Kidney epithelial cell (primary cell): Measurements from ENCODE around the gene RAF1. TPM values are rescaled to one million over a fixed set of nuclear protein-coding genes. Genes with fewer than 3 reads are reported as not detected.

Experiments used
- DNase-seq: peaks from one replicate; pipeline ENCODE4 v3.0.0-alpha.2; 2010; ENCODE audit warnings: low read depth
- H3K27me3 ChIP-seq: 2 replicates; pipeline ENCODE4 v1.6.0; 2011; ENCODE audit warnings: low read length; ENCODE audit not compliant: control insufficient read depth, insufficient read depth
- H3K36me3 ChIP-seq: 2 replicates; pipeline ENCODE4 v1.5.1; 2011; ENCODE audit warnings: low read length; ENCODE audit not compliant: control insufficient read depth, insufficient read depth
- H3K4me3 ChIP-seq: 2 replicates; pipeline ENCODE4 v1.5.1; 2011; ENCODE audit warnings: low read depth, mild to moderate bottlenecking, control low read depth, low read length
- total RNA-seq: library from RNA; depleted of rRNA; stranded (reverse); fragments of >200 nt; gene quantifications from 2 replicates; pipeline ENCODE4 v1.2.3, GENCODE V29; 2015
- TF ChIP-seq, protein P1 (sequence below): IDR thresholded peaks from 2 replicates; pipeline ENCODE4 v1.5.1; 2011; ENCODE audit warnings: mild to moderate bottlenecking, moderate library complexity, low read length, control low read depth, inconsistent platforms; ENCODE audit not compliant: insufficient read depth, poor library complexity, severe bottlenecking

Gene RAF1
- total RNA-seq, 1 donor from 2014 or later: 56.9 TPM

DNA sequence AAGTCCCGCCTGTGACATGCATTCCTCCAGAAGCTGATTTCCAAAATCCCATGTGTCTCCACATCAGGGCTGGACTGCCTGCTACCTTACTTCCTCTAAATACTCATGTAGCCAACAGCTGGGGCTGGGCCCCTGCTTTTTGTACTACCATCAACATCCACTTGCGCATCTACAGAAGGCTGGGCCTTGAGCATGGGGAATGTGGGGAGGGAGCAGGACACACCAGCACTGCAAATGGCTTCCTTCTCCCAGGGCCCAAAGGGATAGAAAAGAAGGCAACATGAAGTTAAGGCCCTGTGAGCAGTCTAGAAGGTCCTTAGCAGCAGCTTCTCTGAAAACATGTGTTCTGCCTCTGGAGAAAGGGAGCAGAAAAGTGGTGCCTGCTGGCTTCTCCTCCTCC, 79.8 kb downstream of the RAF1 start:
- TF ChIP-seq, protein P1, sequence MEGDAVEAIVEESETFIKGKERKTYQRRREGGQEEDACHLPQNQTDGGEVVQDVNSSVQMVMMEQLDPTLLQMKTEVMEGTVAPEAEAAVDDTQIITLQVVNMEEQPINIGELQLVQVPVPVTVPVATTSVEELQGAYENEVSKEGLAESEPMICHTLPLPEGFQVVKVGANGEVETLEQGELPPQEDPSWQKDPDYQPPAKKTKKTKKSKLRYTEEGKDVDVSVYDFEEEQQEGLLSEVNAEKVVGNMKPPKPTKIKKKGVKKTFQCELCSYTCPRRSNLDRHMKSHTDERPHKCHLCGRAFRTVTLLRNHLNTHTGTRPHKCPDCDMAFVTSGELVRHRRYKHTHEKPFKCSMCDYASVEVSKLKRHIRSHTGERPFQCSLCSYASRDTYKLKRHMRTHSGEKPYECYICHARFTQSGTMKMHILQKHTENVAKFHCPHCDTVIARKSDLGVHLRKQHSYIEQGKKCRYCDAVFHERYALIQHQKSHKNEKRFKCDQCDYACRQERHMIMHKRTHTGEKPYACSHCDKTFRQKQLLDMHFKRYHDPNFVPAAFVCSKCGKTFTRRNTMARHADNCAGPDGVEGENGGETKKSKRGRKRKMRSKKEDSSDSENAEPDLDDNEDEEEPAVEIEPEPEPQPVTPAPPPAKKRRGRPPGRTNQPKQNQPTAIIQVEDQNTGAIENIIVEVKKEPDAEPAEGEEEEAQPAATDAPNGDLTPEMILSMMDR: no peak
- Histone ChIP-seq H3K27me3 (no peaks in the 10 kb centered on the region), H3K36me3 (peaks cover 12% of the 10 kb centered on the region), H3K4me3 (no peak overlapping the region)
- no peak for DNase-seq

DNA sequence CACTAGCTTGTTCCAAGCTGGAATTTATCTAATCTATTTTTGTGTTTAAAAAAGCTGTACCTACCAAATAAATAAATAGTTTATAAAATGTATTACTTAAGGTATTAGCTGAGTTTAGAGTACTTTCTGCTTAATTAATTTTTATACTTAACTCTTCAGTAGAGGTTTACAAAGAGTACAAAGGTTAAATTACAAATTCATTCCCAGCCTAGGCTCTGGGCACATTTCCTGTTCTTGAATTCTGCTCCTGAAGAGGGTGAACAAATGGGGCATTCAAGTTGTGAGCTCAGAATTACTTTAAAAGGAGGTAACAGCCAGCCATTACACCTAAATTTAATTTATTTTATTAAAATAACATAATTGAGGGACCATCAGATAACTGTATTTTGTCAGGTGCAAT, 80.6 kb downstream of the RAF1 start:
- H3K27me3 ChIP-seq: no peaks in the 10 kb centered on the region
- H3K36me3 ChIP-seq: peaks cover 11% of the 10 kb centered on the region
- no peak for DNase-seq
- TF ChIP-seq, protein P1: no peak
- H3K4me3 ChIP-seq: no peak overlapping the region

DNA sequence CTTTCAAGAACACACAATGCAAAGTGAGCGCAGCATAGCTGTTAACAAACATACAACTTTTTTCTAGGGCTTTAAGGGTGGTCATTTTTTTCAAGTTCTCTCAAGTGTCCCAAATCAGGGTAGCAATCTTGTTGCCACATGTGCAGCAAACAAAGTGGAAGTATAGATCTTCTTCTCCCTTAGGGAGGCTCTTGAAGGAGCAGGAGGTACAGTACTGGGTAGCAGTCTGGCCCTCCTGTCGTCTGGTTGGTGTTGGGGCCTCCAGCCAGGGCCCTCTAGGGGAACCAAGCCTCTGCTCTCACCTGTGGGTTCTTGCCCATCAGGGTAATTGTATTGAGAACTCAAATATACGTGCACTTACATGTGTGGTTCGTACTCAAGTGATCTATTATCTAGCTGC, 81.2 kb downstream of the RAF1 start:
- TF ChIP-seq, protein P1: no peak
- no peaks in the 10 kb centered on the region for H3K27me3 ChIP-seq
- H3K36me3 ChIP-seq: peaks cover 11% of the 10 kb centered on the region
- no peak for DNase-seq
- no peak overlapping the region for H3K4me3 ChIP-seq

DNA sequence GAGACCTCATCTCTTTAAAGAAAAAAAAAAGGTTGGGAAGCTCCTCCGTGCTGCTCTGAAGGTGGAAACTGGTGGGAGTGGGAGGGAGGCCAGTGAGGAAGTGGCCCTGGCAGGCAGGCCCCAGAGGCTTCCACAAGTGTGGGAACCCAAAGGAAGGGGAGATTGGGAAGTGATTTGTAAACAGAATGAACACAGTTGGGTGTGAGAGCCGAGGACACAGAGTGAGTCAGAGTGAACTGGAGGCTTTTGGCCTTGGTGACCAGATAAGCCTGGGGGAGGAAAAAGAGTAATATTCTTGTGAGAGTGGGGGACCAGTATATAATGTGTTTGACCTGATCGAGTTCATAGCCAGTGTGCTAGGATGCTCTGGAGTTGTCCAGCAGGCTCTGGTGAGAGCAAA, 84.0 kb downstream of the RAF1 start:
- peaks cover 5% of the 10 kb centered on the region for H3K36me3 ChIP-seq
- TF ChIP-seq, protein P1: no peak

DNA sequence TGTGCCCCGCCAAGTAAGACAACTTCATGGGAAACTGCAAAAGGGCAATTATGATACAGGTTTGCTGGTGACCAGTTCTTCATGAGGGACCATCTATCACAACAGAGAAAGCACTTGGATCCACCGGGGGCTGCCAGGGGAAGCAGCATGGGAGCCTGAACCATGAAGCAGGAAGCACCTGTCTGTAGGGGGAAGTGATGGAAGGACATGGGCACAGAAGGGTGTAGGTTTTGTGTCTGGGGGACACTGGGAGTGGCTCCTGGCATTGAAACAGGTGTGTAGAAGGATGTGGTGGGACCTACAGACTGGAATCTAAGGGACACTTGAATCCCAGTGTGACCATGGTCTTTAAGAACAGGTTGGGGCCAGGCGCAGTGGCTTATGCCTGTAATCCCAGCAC, 84.5 kb downstream of the RAF1 start:
- DNase-seq: no peak
- TF ChIP-seq, protein P1: no peak
- Histone ChIP-seq H3K36me3 (peaks cover 4% of the 10 kb centered on the region), H3K4me3 (no peak overlapping the region), H3K27me3 (no peaks in the 10 kb centered on the region)

More for the DNA sequence above, 84.0 kb downstream of the RAF1 start:
- Histone ChIP-seq H3K27me3 (no peaks in the 10 kb centered on the region), H3K4me3 (no peak overlapping the region)
- no peak for DNase-seq

DNA sequence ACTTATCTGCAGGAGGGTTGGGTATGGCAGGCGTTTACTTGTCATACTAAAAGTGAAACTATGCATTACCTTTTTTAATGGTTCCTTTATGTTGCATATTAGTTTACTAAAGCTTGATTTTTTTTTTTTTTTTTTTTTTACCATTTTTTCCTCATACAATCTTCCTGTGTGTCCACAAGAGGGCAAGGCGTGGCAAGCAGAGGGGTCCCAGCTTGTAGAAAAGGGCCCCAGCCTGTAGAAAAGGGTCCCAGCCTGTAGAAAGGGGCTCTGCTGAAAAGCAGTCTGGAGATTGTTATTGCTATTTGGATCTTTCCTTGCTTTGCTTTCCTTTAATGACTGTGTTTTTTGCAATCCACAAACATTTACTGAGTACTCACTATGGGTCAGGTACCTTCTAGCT, 85.2 kb downstream of the RAF1 start:
- TF ChIP-seq, protein P1: peak; percentile 23
- H3K4me3 ChIP-seq: no peak overlapping the region
- DNase-seq: no peak
- peaks cover 2% of the 10 kb centered on the region for H3K36me3 ChIP-seq
- H3K27me3 ChIP-seq: no peaks in the 10 kb centered on the region
